Bronchial epithelial cell (primary cell): ENCODE results near the gene TDO2. TPM values are rescaled to one million over a fixed set of nuclear protein-coding genes. Genes with fewer than 3 reads are reported as not detected.

Experiments
- DNase-seq: peaks from one replicate; pipeline ENCODE4 v3.0.0-alpha.2; 2010; ENCODE audit warnings: low read depth
- FAIRE-seq: peaks from 2 replicates; lab custom pipeline; 2011; peaks lifted over from hg19 to GRCh38; lab: Jason Lieb, UNC
- H3K27me3 ChIP-seq: 2 replicates; pipeline ENCODE4 v1.5.1; 2011; ENCODE audit warnings: low read length; ENCODE audit not compliant: control insufficient read depth, insufficient read depth
- H3K36me3 ChIP-seq: 2 replicates; pipeline ENCODE4 v1.5.1; 2011; ENCODE audit warnings: low read length; ENCODE audit not compliant: control insufficient read depth, insufficient read depth
- H3K4me3 ChIP-seq: 2 replicates; pipeline ENCODE4 v1.5.1; 2011; ENCODE audit warnings: mild to moderate bottlenecking, low read depth, low read length, control low read depth
- CTCF ChIP-seq: IDR thresholded peaks from 2 replicates; pipeline ENCODE4 v1.5.1; 2011; ENCODE audit warnings: mild to moderate bottlenecking, moderate library complexity, low read length, control low read depth, inconsistent platforms; ENCODE audit not compliant: insufficient read depth, severe bottlenecking
- total RNA-seq: library from RNA; depleted of rRNA; stranded (reverse); fragments of >200 nt; gene quantifications from 2 replicates; pipeline ENCODE4 v1.2.1, GENCODE V29; 2014

The TDO2 gene
- total RNA-seq, 1 donor from 2014 or later = not detected

GRCh38 chr4:155956461-155956860 lies 53.0 kb downstream of the TDO2 start:
- no peaks in the 10 kb centered on the region for H3K27me3 ChIP-seq
- DNase-seq = no peak
- H3K4me3 ChIP-seq = no peak overlapping the region
- TF ChIP-seq CTCF = no peak
- no peaks in the 10 kb centered on the region for H3K36me3 ChIP-seq
- FAIRE-seq = no peak

- no peaks in the 10 kb centered on the region for H3K27me3 ChIP-seq
- DNase-seq = no peak
- no peak for FAIRE-seq
- H3K4me3 ChIP-seq = no peak overlapping the region
- TF ChIP-seq CTCF = no peak
- no peaks in the 10 kb centered on the region for H3K36me3 ChIP-seq
Measured at GRCh38 chr4:155959417-155959816, 55.9 kb downstream of the TDO2 start.

- H3K4me3 ChIP-seq = no peak overlapping the region
- no peaks in the 10 kb centered on the region for H3K27me3 ChIP-seq
- FAIRE-seq (no peak), DNase-seq (peak; percentile 80)
- TF ChIP-seq CTCF = no peak
- H3K36me3 ChIP-seq = no peaks in the 10 kb centered on the region
Measured at GRCh38 chr4:155960522-155960921, 57.0 kb downstream of the TDO2 start.

GRCh38 chr4:155961575-155961974 lies 58.1 kb downstream of the TDO2 start:
- no peak for FAIRE-seq

GRCh38 chr4:155962767-155963166 lies 59.3 kb downstream of the TDO2 start:
- TF ChIP-seq CTCF = no peak
- DNase-seq (no peak), FAIRE-seq (peak; percentile 91)
- Histone ChIP-seq H3K4me3 (no peak overlapping the region), H3K27me3 (no peaks in the 10 kb centered on the region), H3K36me3 (no peaks in the 10 kb centered on the region)

More at GRCh38 chr4:155961575-155961974, 58.1 kb downstream of the TDO2 start:
- TF ChIP-seq CTCF = no peak
- Histone ChIP-seq H3K36me3 (no peaks in the 10 kb centered on the region), H3K4me3 (no peak overlapping the region), H3K27me3 (no peaks in the 10 kb centered on the region)
- no peak for DNase-seq
